GM12872 (cell line): ENCODE results near the gene GET3.

Experiments used
- CTCF ChIP-seq: IDR thresholded peaks from 3 replicates; pipeline ENCODE4 v1.5.1; 2011; ENCODE audit warnings: low read depth, mild to moderate bottlenecking, low read length, moderate library complexity; ENCODE audit not compliant: insufficient read depth

The GET3 gene

GRCh38 chr19:12706332-12706718 is 31.0 kb upstream of the GET3 start:
- TF ChIP-seq CTCF = no peak

GRCh38 chr19:12708641-12709040 is 28.7 kb upstream of the GET3 start:
- no peak for TF ChIP-seq CTCF

- no peak for TF ChIP-seq CTCF
Measured at GRCh38 chr19:12711187-12711586, 26.1 kb upstream of the GET3 start.

- TF ChIP-seq CTCF = no peak
Measured at GRCh38 chr19:12715102-12715501, 22.2 kb upstream of the GET3 start.

- no peak for TF ChIP-seq CTCF
Measured at GRCh38 chr19:12715929-12716328, 21.4 kb upstream of the GET3 start.

- TF ChIP-seq CTCF = no peak
Measured at GRCh38 chr19:12720296-12720695, 17.0 kb upstream of the GET3 start.

GRCh38 chr19:12720851-12721655 is 16.2 kb upstream of the GET3 start:
- TF ChIP-seq CTCF = no peak
